HG02642 (cell line): ENCODE measurements around the gene HK3.

Experiments used
- ATAC-seq: cut with Tn5 transposase; IDR thresholded peaks from one replicate; pipeline ENCODE4 v1.9.1; 2021; ENCODE audit warnings: mild to moderate bottlenecking; ENCODE audit not compliant: unreplicated experiment, poor library complexity

Gene HK3

GRCh38 chr5:176831425-176831824, 67.7 kb downstream of the HK3 start:
- ATAC-seq = no peak

- no peak for ATAC-seq
Measured at GRCh38 chr5:176830995-176831423, 68.1 kb downstream of the HK3 start.
